Adrenal gland (tissue), 5 donors: ENCODE data around the gene PIP5K1C.

Experiments
- CTCF ChIP-seq, 6 experiments: fragments of 450-650 bp in 4 of 6; fragments of 200-600 bp in 2 of 6; sonication (generic) in 1 of 6; IDR thresholded peaks; 1 replicate in 5 of 6; 2 replicates in 1 of 6; pipeline versions ENCODE4 v1.5.1 to v1.8.0; 2016 to 2021; ENCODE audit warnings: antibody characterized with exemption in 6 of 6, mild to moderate bottlenecking in 2 of 6, moderate library complexity in 1 of 6
- POLR2A ChIP-seq, 2 donors: fragments of 450-650 bp; IDR thresholded peaks; one replicate each; pipeline ENCODE4 v1.6.1; 2017; ENCODE audit warnings: antibody characterized with exemption in 2 of 2, mild to moderate bottlenecking in 2 of 2, moderate library complexity in 1 of 2
- donor health status: DM: no; HTN: no; CAD: no.

GRCh38 chr19:3646336-3647092, 53.8 kb downstream of the PIP5K1C start:
- TF ChIP-seq CTCF (IDR thresholded peaks at IDR 0.05), result no peak
- no peak for TF ChIP-seq POLR2A (IDR thresholded peaks at IDR 0.05)
